ENCODE measurements around the gene SESN3. TPM values are rescaled to one million over a fixed set of nuclear protein-coding genes. Genes with fewer than 3 reads are reported as not detected.
"Not testable (repeated sequence)": the region's sequence is repeated elsewhere in the genome, so short reads cannot be mapped to it uniquely, and the experiment has no call there.

Gene SESN3
- total RNA-seq (100 to 1,000 TPM in 3 of 5 donors, 10 to 100 TPM in 2; 61.5 to 150 (median 132) TPM), total RNA-seq (28.3 to 1,470 (median 305) reads per million in 29 experiments)
- total RNA-seq (2013), result 97.9 TPM

- H3K27me3 Mint-ChIP-seq, result no peaks in the 10 kb centered on the region
- H3K27me3 ChIP-seq (replicated peaks in 1 of 2; ENCODE audit: control insufficient read depth in 2 of 2, extremely low read depth in 1 of 2, insufficient read depth in 2 of 2, low read length in 1 of 2), result no peaks in the 10 kb centered on the region
- peak within 1 kb of the TSS; percentile 84 to 86 for H3K4me3 ChIP-seq (ENCODE audit: control insufficient read depth in 1 of 2, extremely low read depth in 1 of 2, low read length in 1 of 2)
- no peaks in the 10 kb centered on the region for H3K36me3 ChIP-seq (ENCODE audit: control insufficient read depth in 2 of 2, extremely low read depth in 1 of 2, insufficient read depth in 1 of 2, low read length in 1 of 2)
- H3K27ac ChIP-seq (ENCODE audit: low read length), result peak within 1 kb of the TSS; percentile 85
- no peaks in the 10 kb centered on the region for H3K9me3 Mint-ChIP-seq
- POLR2A ChIA-PET, result interaction anchor here (0.5 to 2.5 kb wide), 31 partner anchors 10 to 558 kb away, joined by 3 to 30 read pairs (median 4); partner anchors contain the start of genes CEP57 (in 1 of the 2), CWC15 (in 1 of the 2), FAM76B (in 1 of the 2) and KDM4D (in 1 of the 2)
- H3K27ac Mint-ChIP-seq, result peak within 1 kb of the TSS; percentile 83 to 88
- DNase-seq, result peak; percentile 95 to 99 (median 99)
- peak; percentile 86 to 90 (median 88) for ATAC-seq (replicated peaks in 1 of 4)
- H3K36me3 Mint-ChIP-seq, result peaks cover under 1% of the 10 kb centered on the region
- H3K4me3 Mint-ChIP-seq, result peak within 1 kb of the TSS in 1 of 3 donors; percentile 93
- H3K4me1 ChIP-seq (ENCODE audit: control insufficient read depth in 1 of 2, extremely low read depth in 1 of 2, insufficient read depth in 2 of 2, low read length in 2 of 2), result peaks cover 12 to 30% of the 10 kb centered on the region in 2 experiments
- CTCF ChIA-PET, result interaction anchor here (0.6 to 4.3 kb wide), 41 partner anchors 10 to 1436 kb away, joined by 3 to 38 read pairs (median 4); partner anchors contain the start of genes CWC15 (in 1 of the 2), ENDOD1 (in 1 of the 2), FAM76B (in 1 of the 2) and KDM4D (in 1 of the 2)
- 0% methylated on average over 7 of the region's 40 CpGs for WGBS (ENCODE audit: insufficient coverage)
- H3K9me3 ChIP-seq, result no peaks in the 10 kb centered on the region
- H3K4me1 Mint-ChIP-seq, result peaks cover 58 to 68% (median 61%) of the 10 kb centered on the region in 3 donors
Observed at GRCh38 chr11:95231127-95231880, at the start of gene SESN3. SESN3 (minus strand) TSS chr11:95231202; CDS start chr11:95230860, 342 bp downstream.

DNA sequence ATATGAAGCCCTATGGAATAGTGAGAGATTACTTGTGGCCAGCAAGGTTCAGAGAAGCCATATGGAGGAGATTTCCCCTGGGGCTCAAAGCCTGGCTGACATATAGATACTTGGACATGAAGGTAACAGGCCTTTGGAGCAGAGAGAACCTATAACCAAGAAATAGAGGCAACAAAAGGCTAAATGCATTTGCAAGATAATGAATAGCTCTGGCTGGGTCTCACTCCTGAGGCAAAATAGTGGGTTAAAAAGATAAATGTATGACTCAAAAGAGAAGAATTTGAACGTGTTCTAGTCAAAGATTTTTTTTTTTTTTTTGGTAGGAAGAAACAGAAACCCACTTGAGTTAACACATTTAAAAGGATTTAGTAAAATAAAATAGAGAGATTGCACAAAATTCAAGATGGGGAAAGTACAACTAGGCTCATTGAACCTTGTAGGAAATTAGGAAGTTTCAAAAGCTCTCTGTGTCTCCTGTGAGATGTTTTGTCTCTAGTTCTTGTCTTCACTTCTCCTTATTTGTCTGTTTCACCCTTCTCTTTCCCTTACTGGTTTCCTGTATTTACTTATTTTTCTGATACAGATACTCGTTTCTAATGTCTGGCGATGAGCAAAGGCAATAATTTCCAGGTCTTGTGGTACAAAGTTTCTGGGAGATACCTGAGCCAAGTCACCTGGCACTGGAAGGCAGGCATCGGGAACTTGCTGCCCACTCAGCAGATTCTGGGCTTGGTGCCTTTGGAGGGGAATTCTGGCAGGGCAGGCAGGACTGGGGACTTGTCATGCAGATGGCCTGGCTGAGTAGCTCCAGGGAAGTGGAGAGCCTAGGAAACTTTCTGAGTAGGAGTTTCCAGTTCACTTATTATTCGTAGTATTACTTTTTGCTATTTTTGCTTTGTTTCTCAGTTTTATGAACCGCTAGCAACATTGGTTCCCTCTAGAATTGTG lies 49.2 kb upstream of the SESN3 start:
- H3K27me3 Mint-ChIP-seq, result no peaks in the 10 kb centered on the region
- no peaks in the 10 kb centered on the region for H3K36me3 Mint-ChIP-seq
- ChIA-PET CTCF (interaction anchor here in 1 of 2 donors (1.2 kb wide), 1 partner anchor 9 kb away, joined by 3 read pairs; no protein-coding TSS in a partner anchor), POLR2A (no interaction called here)
- no peak overlapping the region for H3K27ac Mint-ChIP-seq
- DNase-seq (no peak), ATAC-seq (replicated peaks in 1 of 4) (no peak)
- no peaks in the 10 kb centered on the region for H3K9me3 ChIP-seq
- H3K4me3 ChIP-seq (ENCODE audit: control insufficient read depth in 1 of 2, extremely low read depth in 1 of 2, low read length in 1 of 2), result no peak overlapping the region
- H3K27ac ChIP-seq (ENCODE audit: low read length), result no peak overlapping the region
- H3K4me3 Mint-ChIP-seq, result no peak overlapping the region
- H3K27me3 ChIP-seq (replicated peaks in 1 of 2; ENCODE audit: control insufficient read depth in 2 of 2, extremely low read depth in 1 of 2, insufficient read depth in 2 of 2, low read length in 1 of 2), result no peaks in the 10 kb centered on the region
- peaks cover 0 to 4% (median 0%) of the 10 kb centered on the region in 3 donors for H3K9me3 Mint-ChIP-seq
- H3K36me3 ChIP-seq (ENCODE audit: control insufficient read depth in 2 of 2, extremely low read depth in 1 of 2, insufficient read depth in 1 of 2, low read length in 1 of 2), result no peaks in the 10 kb centered on the region
- H3K4me1 Mint-ChIP-seq, result no peaks in the 10 kb centered on the region
- H3K4me1 ChIP-seq (ENCODE audit: control insufficient read depth in 1 of 2, extremely low read depth in 1 of 2, insufficient read depth in 2 of 2, low read length in 2 of 2), result no peaks in the 10 kb centered on the region
- WGBS (ENCODE audit: insufficient coverage), result 80% methylated on average over 5 of the region's 6 CpGs

DNA sequence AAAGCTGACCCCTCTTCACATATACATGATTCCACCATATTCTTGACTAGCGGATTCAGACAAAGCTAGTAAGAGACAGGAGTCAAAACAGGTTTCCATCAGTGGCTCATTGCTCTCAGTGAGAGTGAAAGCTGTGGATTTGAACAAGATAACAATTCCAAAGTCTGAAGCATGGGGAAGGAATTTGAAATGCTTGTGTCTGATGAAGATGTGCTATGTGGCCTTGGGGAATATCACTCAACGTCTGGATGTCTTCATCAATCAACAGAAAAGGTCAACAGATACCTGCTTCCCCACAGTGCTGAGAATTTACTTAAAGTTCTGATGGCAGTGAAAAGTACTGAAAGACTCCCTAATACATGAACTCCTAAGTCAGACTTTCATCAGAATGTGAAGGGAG lies 46.9 kb upstream of the SESN3 start:
- POLR2A ChIA-PET, result no interaction called here
- Mint-ChIP-seq H3K36me3 (no peaks in the 10 kb centered on the region), H3K27me3 (no peaks in the 10 kb centered on the region), H3K9me3 (no peaks in the 10 kb centered on the region), H3K27ac (no peak overlapping the region), H3K4me3 (no peak overlapping the region), H3K4me1 (no peaks in the 10 kb centered on the region)
- Histone ChIP-seq H3K36me3 (ENCODE audit: control insufficient read depth in 2 of 2, extremely low read depth in 1 of 2, insufficient read depth in 1 of 2, low read length in 1 of 2) (no peaks in the 10 kb centered on the region), H3K27ac (ENCODE audit: low read length) (no peak overlapping the region), H3K9me3 (no peaks in the 10 kb centered on the region), H3K27me3 (replicated peaks in 1 of 2; ENCODE audit: control insufficient read depth in 2 of 2, extremely low read depth in 1 of 2, insufficient read depth in 2 of 2, low read length in 1 of 2) (no peaks in the 10 kb centered on the region), H3K4me3 (ENCODE audit: control insufficient read depth in 1 of 2, extremely low read depth in 1 of 2, low read length in 1 of 2) (no peak overlapping the region), H3K4me1 (ENCODE audit: control insufficient read depth in 1 of 2, extremely low read depth in 1 of 2, insufficient read depth in 2 of 2, low read length in 2 of 2) (no peaks in the 10 kb centered on the region)
- DNase-seq, result no peak
- CTCF ChIA-PET, result no interaction called here
- no peak for ATAC-seq (replicated peaks in 1 of 4)
- no CpG with 5 or more reads among the region's 2 CpGs for WGBS (ENCODE audit: insufficient coverage)

- CTCF ChIA-PET, result no interaction called here
- no peaks in the 10 kb centered on the region for H3K4me1 ChIP-seq (ENCODE audit: control insufficient read depth in 1 of 2, extremely low read depth in 1 of 2, insufficient read depth in 2 of 2, low read length in 2 of 2)
- DNase-seq, result no peak
- Mint-ChIP-seq H3K36me3 (no peaks in the 10 kb centered on the region), H3K9me3 (no peaks in the 10 kb centered on the region), H3K4me3 (no peak overlapping the region), H3K27ac (no peak overlapping the region), H3K27me3 (no peaks in the 10 kb centered on the region), H3K4me1 (no peaks in the 10 kb centered on the region)
- no peak for ATAC-seq (replicated peaks in 1 of 4)
- no peaks in the 10 kb centered on the region for H3K36me3 ChIP-seq (ENCODE audit: control insufficient read depth in 2 of 2, extremely low read depth in 1 of 2, insufficient read depth in 1 of 2, low read length in 1 of 2)
- POLR2A ChIA-PET, result no interaction called here
- no peak overlapping the region for H3K4me3 ChIP-seq (ENCODE audit: control insufficient read depth in 1 of 2, extremely low read depth in 1 of 2, low read length in 1 of 2)
- H3K27ac ChIP-seq (ENCODE audit: low read length), result no peak overlapping the region
- 83% methylated on average over 1 of the region's 4 CpGs for WGBS (ENCODE audit: insufficient coverage)
- no peaks in the 10 kb centered on the region for H3K27me3 ChIP-seq (replicated peaks in 1 of 2; ENCODE audit: control insufficient read depth in 2 of 2, extremely low read depth in 1 of 2, insufficient read depth in 2 of 2, low read length in 1 of 2)
- H3K9me3 ChIP-seq, result no peaks in the 10 kb centered on the region
Observed at GRCh38 chr11:95276139-95276538, 45.1 kb upstream of the SESN3 start.

DNA sequence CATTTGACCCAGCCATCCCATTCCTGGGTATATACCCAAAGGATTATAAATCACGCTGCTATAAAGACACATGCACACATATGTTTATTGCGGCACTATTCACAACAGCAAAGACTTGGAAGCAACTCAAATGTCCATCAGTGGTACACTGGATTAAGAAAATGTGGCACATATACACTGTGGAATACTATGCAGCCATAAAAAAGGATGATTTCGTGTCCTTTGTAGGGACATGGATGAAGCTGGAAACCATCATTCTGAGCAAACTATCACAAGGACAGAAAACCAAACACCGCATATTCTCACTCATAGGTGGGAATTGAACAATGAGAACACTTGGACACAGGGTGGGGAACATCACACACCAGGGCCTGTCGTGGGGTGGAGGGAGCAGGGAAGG lies 42.6 kb upstream of the SESN3 start:
- H3K4me1 ChIP-seq (ENCODE audit: control insufficient read depth in 1 of 2, extremely low read depth in 1 of 2, insufficient read depth in 2 of 2, low read length in 2 of 2); H3K36me3 ChIP-seq (ENCODE audit: control insufficient read depth in 2 of 2, extremely low read depth in 1 of 2, insufficient read depth in 1 of 2, low read length in 1 of 2); H3K9me3 ChIP-seq; CTCF ChIA-PET; H3K9me3 Mint-ChIP-seq; H3K27ac ChIP-seq (ENCODE audit: low read length); H3K27ac Mint-ChIP-seq; DNase-seq; H3K27me3 Mint-ChIP-seq; H3K4me1 Mint-ChIP-seq; H3K27me3 ChIP-seq (replicated peaks in 1 of 2; ENCODE audit: control insufficient read depth in 2 of 2, extremely low read depth in 1 of 2, insufficient read depth in 2 of 2, low read length in 1 of 2); POLR2A ChIA-PET; ATAC-seq (replicated peaks in 1 of 4); H3K36me3 Mint-ChIP-seq; H3K4me3 Mint-ChIP-seq; H3K4me3 ChIP-seq (ENCODE audit: control insufficient read depth in 1 of 2, extremely low read depth in 1 of 2, low read length in 1 of 2): not testable (repeated sequence)
- no CpG with 5 or more reads among the region's 5 CpGs for WGBS (ENCODE audit: insufficient coverage)
